ENCODE results near the gene MYO18B.

Gene MYO18B

DNA sequence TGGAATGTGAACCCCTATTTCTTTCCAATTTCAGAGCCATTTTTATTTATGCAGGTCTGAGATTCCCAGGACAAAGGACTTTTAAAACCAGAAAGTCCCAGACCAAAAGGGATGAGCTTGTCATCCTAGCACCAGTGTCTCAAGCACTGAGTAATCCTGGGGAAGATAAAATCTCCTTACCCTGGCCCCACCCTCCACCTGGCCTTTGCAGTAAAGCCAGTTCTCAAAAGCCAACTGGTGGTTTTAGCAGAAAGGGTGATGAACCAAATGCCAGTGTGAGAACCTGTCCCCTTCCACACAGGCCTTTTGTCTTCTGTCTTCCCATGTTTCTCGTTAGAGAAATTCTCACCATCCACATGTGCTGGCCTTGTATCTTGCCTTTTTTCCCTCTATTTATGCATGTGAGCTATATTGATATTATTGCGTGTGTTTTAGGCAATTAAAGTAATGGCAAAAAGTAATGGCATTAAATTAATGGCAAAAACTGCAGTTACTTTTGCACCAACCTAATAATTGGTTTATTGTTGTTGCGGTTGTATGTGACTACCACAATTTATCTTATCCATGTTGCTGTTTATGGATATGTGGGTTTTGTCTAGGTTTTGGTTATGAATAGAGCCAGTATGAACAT, 191.3 kb downstream of the MYO18B start:
- DNase-seq (ENCODE audit: extremely low read depth in 1 of 2, low read depth in 1 of 2): no peak

DNA sequence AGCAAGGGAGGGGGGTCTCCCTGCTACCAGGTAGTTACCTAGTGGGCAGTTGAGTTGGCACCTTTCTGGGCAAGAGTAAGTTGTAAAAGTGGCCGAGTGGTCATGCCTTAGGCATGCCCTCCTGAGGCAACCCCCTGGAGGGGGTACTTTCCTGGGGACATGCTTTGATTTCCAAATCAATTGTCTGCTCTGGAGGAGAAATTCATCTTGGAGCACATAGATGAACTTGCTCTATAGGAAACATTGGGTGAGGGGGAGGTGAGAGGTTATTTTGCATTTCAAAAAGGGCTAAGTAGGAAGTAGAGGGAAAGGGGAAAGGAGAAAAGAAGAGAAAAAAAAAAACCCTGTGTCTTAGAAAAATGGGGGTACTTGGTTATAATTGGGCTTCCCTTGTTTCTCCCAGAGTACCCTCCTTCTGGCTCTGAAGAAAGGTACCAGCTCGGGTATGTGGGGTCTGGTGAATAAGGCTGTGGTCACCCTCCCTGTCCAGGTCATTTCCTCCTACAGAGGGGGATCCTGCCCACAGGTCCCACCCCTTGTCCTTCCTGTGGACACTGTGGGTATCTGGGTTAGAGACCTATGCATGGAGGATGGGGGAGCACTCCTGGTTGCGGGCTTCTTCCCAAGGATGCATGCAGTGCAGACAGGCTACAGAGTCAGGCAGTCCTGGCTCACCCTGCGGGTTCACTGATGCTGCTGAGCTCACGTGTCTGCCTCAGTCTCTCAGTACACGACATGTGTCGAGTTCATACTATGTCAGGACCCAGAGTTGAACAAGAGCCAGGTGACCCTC, 193.5 kb downstream of the MYO18B start:
- DNase-seq (ENCODE audit: extremely low read depth in 1 of 2, low read depth in 1 of 2): no peak

DNA sequence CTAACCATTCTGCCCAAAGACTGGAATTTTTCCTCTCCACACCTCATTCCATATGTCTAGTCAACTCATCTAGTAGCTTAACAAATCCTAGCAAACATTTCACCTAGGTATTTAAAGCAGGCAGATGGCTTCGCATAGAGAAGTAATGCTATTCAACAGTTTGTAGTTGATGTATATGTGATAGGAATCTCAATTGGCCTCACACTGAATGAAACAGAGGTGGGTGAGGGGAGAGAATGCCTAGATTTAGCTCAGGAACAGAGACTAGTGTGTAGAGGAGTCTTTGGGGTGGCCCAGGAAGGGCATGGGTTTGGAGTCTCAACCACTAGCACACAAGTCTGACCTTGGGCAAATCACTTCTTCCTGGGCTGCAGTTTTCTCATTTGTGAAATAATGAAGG, 196.2 kb downstream of the MYO18B start:
- DNase-seq (ENCODE audit: extremely low read depth in 1 of 2, low read depth in 1 of 2): no peak

DNA sequence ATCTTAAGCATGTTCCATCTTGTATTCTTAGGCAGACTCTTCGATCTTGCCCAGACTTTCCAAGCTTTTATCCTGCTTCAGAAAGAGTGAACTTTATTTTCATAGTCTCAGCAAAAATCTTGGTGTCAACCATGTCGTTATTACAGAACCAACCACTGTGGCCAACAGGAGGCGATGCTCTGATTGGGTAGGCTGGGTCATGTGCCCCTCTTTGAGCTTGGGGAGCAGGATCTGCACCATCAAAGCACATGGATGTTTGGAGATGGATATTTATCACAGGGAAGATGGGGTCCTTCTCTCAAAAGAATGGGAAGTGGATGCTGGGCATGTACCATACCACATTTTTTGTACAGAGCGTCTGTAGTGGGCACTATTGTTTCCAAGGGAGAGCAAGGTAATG, 197.4 kb downstream of the MYO18B start:
- no peak for DNase-seq (ENCODE audit: extremely low read depth in 1 of 2, low read depth in 1 of 2)

DNA sequence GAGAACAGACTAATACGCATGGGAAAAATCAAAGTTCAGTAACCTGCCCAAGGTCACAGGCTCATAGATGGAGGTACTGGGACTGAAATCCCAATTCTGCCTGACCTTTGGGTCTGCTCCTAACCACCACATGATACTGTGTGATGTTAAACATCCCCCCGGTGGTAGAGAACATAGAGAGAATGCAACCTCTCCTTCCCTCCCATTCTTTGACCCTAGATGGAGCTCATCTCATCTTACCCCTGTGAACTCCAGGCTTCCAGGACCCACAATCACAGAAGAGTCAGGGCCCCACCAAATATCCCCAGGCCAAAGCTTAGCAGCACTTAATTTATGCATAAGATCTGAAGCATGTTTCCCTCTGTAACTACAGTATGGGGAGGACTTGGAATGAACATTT, 198.5 kb downstream of the MYO18B start:
- no peak for DNase-seq (ENCODE audit: extremely low read depth in 1 of 2, low read depth in 1 of 2)

DNA sequence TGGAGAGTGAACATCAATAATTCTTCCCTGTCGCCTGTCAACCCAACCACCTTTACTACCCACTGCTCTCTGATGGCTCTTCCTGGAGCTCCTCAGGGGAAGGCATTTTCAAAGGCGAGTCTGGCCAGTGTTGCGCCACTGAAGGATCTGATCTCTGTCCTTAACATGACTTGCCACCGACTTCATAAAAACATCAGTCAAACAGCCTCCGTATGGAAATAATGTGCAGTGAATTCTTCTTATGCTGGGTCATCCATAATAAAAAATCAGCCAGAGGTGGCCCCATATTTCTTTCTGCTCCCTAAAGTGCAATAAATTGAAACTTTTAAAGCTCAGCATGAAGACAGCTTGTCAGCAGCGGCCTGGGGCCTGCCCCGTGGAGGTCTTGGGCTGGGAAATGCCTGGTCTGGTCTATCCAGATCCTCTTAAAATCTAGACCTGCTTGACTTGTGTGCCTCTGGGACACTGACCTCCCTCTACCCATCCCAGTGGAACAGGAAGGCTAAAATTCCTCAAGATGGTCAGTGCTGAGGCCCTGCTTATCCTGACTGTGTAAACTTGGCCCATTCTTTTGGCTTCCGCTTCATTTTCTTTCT, 199.5 kb downstream of the MYO18B start:
- no peak for DNase-seq (ENCODE audit: extremely low read depth in 1 of 2, low read depth in 1 of 2)

DNA sequence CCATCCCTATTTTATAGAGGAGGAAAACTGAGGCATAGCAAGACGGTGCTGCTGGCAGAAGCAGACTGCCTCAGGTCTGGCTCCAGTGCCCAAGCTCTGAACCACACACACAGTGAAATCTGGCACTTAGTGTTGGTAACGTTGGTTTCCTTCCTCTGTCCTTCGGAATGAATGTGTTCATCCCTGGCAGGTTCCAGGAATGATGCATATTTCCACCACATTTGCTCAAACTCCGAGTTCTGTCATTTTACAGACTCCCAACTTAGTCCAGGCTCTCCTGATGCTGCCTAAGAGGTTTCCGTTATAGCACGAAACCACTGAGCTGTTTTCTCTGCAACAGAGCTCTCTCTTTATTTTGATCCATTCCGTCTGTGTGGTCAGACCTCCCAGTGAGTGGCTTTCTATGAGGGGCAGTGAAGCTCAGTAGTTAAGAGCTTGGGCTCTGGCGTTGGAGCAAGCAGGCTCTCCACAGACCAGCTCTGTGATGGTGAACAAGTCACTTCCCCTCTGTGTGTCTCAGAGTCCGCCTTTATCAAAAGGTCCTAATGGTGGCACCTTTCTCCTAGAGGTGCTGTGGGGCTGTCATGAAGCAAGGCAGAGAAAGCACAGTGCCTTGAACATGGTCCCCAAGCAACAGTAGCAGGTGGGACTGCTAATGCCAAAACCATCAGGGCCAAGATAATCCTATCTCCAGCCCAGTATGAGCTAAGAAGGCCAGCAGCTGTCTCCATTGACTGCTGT, 200.3 kb downstream of the MYO18B start:
- no peak for DNase-seq (ENCODE audit: extremely low read depth in 1 of 2, low read depth in 1 of 2)

DNA sequence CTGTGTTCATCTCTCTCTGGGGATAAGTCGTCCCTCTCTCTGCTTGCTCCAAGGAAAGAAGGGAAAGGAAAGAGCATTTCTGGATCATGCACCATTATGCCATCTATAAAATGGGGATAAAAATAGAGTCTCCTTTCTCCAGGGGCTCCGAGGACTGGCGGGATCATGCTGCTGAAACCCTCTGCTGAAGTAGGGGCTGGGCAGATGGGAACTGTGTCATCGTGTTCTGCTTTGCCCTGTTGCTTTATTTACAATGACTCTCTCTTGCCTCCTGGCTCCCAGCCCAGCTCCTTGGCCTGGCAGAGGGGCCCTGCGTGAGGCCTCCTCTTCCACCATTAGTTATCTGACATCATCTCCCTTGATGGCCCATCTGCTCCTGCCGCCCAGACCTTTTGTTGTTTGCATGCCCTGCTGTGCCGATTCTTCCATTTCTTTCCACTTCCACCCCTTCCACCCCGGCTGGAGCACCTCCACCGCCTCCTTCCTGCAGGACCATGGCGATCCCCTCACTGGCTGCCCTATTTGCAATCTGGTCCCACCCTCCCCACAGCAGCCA, 200.9 kb downstream of the MYO18B start:
- DNase-seq (ENCODE audit: extremely low read depth in 1 of 2, low read depth in 1 of 2): no peak

DNA sequence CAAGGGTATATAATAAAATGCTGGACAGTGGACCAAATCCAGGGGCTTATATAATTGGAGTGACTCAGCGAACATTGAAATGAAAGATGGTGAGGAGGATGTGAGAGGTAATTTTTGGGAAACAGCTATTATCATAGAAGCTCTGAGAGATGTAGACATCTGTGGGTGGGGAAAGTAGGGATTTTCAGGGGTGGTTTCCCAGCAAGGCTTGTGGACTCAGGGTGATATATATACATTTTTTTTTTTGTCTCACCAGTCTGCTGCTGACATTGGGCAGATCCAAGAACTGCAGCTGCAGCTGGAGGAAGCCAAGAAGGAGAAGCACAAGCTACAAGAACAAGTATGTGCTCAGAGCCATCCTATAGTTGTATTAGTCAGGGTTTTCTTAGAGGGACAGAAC, 208.1 kb downstream of the MYO18B start:
- no peak for DNase-seq (ENCODE audit: extremely low read depth in 1 of 2, low read depth in 1 of 2)

DNA sequence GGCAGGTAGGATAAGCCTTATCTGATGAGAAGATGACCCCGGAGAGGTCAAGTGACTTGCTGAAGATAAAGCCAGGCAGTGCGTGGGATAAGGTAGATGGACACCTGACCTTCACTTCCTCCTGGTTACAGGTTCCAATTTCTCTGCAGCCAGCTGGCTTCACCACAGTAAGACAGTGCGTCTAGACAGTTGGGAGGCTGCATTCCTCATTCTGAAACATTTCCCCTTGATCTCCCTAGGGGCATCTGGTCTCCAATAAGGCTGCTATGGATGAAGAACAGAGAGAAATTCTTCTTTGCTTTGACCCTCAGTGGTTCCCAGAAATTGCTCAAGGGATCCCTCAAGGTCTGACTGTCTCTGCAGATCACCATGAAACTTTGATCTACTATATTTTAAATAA, 211.3 kb downstream of the MYO18B start:
- DNase-seq (ENCODE audit: extremely low read depth in 1 of 2, low read depth in 1 of 2): no peak

DNA sequence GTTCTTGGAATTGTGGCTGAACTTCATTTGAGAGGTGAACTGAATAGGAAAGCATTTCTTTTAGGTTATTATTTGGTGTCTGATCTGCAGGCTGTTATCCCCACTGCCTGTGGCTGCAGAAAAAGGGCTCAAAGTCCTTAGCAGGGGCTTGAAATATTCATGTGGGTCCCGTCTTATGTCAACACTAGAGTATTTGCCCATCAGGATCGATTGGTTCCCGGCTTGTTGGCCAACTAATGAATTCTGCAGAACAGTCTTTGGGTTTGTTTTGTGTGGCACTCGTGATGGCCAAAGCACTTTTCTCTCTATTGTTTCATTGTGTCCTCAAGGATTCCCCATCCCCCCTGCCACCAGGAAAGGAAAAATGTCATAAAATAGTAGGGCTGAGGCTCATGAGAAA, 211.9 kb downstream of the MYO18B start:
- no peak for DNase-seq (ENCODE audit: extremely low read depth in 1 of 2, low read depth in 1 of 2)

DNA sequence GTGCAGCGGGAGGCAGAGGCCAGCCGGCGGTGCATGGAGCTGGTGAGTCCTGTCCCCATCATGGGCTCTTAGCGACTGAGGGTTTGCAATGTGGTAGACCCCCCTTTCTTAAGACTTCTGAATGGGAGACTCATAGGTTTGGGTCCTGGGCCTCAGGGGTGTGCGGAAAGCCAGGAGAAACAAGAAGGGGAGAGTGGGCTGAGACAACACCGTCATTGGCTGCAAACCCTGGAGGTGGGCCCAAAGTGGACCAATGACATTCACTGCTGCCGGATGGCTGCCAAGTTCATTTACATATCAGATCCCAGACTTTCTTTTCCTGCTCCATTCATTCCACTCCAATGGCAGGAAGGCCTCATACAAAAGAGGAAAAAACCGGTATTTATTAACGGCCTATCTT, 213.3 kb downstream of the MYO18B start:
- DNase-seq (ENCODE audit: extremely low read depth in 1 of 2, low read depth in 1 of 2): no peak

DNA sequence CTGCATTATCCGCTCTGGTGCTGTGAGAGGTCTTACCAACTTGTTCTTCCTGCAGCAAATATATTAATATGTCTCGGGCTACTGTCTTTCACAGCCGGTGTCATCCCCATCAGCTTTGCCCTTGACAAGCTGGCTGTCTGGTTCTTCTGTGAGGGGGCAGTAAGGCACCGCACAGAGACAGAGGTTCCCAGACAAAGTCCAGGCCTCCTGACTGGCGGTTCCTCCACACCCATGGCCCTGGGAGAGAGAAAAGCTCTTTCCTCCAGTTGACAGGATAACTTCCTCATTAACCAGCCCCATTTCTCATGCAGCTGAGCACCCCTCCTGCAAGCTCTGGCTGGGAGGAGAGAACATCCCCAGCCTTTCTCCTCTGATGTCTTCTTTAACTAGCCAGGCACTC, 214.8 kb downstream of the MYO18B start:
- no peak for DNase-seq (ENCODE audit: extremely low read depth in 1 of 2, low read depth in 1 of 2)

DNA sequence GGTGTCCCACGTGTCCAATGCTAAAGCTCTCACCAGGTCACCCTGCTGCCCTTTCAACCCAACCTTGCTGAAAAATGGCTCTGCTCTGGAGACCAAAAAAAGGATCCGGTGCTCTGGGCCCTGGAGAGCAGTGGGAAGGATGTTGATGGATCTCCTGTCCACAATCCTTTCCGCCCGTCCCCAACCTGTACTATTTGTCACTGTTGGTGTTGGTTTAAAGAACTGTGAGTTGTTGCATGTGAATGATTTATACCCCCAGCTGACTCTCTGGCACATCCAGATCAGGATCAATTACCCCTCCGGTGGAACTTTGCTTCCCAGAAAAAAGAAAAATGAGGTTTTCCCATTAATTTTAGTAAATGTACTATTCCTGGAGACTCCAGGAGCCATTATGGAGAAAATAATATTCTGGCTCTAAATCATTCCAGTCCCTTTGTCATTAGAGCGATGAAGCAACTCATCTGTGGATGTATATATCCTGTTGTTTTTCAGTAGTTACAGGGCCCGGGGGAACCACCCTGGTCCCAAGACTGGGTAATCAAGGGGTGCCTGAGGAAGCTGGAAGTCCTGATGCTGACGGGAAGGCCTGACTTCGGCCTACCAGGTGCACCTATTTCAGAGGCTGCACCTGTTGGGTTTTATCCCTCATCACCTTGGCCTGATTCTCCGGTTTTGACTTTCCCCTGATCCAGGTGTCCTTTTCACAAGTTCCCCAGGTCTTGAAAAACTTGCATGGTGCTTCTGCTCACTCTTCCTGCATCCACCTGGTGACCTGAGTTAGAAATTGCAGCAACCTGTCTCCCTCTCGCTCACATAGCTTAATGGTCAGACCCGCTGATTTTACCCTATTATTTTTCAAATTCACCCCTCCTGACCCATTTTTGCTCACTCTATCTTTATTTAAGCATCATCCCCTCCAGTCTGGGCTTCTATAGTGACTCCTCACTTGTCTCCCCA, 218.1 kb downstream of the MYO18B start:
- DNase-seq (ENCODE audit: extremely low read depth in 1 of 2, low read depth in 1 of 2): no peak

DNA sequence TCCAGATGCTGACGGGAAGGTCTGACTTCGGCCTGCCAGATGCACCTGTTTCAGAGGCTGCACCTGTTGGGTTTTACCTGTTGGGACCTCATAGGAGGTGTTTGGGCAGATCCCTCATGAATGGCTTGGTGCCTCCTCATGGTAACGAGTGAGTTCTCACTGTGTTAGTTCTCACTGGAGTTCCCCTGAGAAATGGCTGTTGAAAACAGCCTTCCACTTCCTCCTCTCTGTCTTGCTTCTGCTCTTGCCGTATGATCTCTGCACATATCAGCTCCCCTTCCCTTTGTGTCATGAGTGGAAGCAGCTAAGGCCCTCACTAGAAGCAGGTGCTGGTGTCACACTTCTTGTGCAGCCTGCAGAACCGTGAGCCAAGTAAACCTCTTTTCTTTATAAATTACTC, 219.7 kb downstream of the MYO18B start:
- no peak for DNase-seq (ENCODE audit: extremely low read depth in 1 of 2, low read depth in 1 of 2)

DNA sequence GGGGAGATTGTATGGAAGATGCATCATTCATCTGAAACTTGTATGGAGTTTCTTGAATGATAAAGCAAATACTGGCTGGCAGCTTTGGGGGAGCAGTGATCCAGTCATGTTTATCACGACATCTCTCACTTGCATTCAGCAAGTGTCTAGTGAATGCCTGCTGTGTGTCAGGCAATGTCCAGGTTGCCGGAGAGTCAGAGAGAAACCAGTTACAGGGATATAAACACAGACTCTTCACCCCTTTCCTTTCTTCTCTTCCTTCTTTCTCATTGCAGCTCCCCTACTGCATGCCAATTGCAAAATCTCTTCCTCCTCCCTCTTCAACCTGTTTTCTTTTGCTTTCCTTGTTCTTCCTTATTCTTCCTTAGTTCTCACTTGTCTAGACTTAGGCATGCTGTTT, 220.7 kb downstream of the MYO18B start:
- no peak for DNase-seq (ENCODE audit: extremely low read depth in 1 of 2, low read depth in 1 of 2)

DNA sequence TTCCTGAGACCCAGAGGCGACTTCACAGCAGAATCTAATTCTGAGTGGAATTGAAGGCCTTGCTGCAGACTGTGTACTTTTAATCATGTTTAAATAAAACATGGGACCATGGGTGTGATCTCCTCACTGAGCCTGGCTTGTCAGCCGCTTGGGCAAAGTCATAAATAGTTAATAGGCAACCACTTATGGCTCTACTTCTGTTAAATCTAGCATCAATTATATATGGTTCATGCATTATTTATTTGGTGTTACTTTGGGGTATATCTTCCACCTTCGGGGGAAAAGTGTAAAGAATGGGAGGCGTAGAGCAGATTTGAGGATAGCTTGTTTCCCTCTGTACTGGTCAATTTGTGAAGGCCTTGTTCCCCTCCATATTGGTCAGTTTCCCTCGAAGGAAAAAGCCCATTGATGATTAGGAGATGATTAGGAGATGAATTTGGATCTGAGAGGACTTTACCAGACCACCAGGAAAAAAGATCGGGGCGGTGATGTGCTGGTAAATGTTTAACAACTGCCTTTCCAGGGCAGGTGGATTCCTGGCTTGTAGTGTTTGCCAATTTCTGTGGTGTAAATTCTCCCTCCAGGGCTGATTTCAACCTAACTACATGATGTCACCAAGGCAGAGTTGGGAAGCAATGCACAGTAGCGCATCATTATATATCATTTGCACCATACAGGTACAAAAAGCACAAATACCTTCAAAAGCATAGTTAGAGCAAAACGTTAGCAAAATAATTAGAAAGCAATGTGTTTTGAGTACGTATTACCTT, 223.2 kb downstream of the MYO18B start:
- no peak for DNase-seq (ENCODE audit: extremely low read depth in 1 of 2, low read depth in 1 of 2)

DNA sequence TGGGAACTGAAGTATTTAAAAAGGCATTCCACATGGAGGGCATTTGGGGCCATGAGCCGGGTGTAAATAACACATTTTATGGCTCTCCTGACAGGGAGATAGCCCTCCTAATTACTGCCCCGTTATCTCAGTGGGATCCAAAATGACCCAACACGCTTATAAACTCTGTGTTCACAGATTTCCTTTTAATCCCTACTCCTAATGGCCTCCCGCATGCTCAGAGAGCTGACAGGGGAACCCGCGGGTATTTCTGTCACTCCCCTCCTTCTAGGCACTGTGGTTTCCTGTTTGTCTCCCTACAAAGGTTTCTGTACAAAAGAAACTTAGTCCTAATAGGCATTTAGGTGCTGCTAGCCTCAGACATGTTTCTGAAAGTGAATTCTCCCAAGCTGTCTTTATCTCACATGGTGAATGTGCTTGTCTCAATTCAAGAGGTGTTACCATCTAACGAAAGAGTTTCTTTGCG, 224.5 kb downstream of the MYO18B start:
- no peak for DNase-seq (ENCODE audit: extremely low read depth in 1 of 2, low read depth in 1 of 2)

DNA sequence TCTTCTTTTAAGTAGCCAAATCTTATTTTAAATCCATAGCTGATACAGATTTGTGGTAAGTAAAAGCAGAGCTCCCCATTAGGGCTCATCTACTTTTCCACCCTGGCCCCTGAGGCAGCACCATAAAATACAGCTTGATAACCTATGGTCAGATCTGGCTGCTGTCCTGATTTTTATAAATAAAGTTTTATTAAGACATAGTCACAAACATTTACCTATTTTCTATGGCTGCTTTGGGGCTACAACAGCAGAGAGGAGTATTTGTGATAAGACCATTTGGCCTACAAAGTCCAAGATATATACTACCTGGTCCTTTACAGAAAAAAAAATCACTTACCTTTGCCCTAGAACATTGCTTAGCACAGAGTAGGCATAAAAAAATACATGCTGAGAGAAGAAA, 227.3 kb downstream of the MYO18B start:
- DNase-seq (ENCODE audit: extremely low read depth in 1 of 2, low read depth in 1 of 2): no peak
